HepG2 (cell line): ENCODE results near the gene C6orf136. TPM values are rescaled to one million over a fixed set of nuclear protein-coding genes. Genes with fewer than 3 reads are reported as not detected.

Experiments
- RARG ChIP-seq: sonication (generic); formaldehyde crosslinking; IDR thresholded peaks from 2 replicates; pipeline ENCODE4 v1.4.0; 2020; ENCODE audit warnings: low read depth, mild to moderate bottlenecking, missing genetic modification reagents
- RBM39 ChIP-seq: fragments of 200-400 bp; formaldehyde crosslinking; IDR thresholded peaks from one replicate; pipeline ENCODE4 v1.6.1; 2018; ENCODE audit warnings: antibody characterized with exemption, mild to moderate bottlenecking, low read depth, low read length; ENCODE audit not compliant: poor library complexity, severe bottlenecking
- SAP130 ChIP-seq: IDR thresholded peaks from 2 replicates; pipeline ENCODE4 v1.6.1; 2016; ENCODE audit warnings: low read depth
- XRCC5 ChIP-seq: fragments of 200-400 bp; formaldehyde crosslinking; optimal IDR thresholded peaks from 2 replicates; pipeline ENCODE3; 2017; ENCODE audit warnings: mild to moderate bottlenecking, low read length
- ZNF33A ChIP-seq: sonication (generic); formaldehyde crosslinking; IDR thresholded peaks from 2 replicates; pipeline ENCODE4 v1.5.1; 2020; ENCODE audit warnings: missing genetic modification reagents, mild to moderate bottlenecking, moderate library complexity, borderline replicate concordance
- ZNF598 ChIP-seq: sonication (generic); formaldehyde crosslinking; IDR thresholded peaks from 2 replicates; pipeline ENCODE4 v1.5.1; 2020; ENCODE audit warnings: mild to moderate bottlenecking, missing genetic modification reagents, borderline replicate concordance
- ZNF614 ChIP-seq: IDR thresholded peaks from 2 replicates; pipeline ENCODE4 v1.6.1; 2018; ENCODE audit warnings: missing biosample characterization, missing genetic modification reagents, inconsistent platforms, borderline replicate concordance
- ZNF713 ChIP-seq: sonication (generic); formaldehyde crosslinking; IDR thresholded peaks from 2 replicates; pipeline ENCODE4 v1.4.0; 2020; ENCODE audit warnings: mild to moderate bottlenecking, missing genetic modification reagents
- ZNF891 ChIP-seq: sonication (generic); formaldehyde crosslinking; IDR thresholded peaks from 2 replicates; pipeline ENCODE4 v1.5.0; 2020; ENCODE audit warnings: mild to moderate bottlenecking, missing genetic modification reagents
- polyA plus RNA-seq, 8 experiments: library from polyadenylated mRNA; depleted of rRNA in 3 of 8; stranded (reverse) in 7 of 8; unstranded in 1 of 8; fragments of >200 nt; fragmentation: Illumina TruSeq in 4 of 8; extraction: Trizol in 4 of 8; gene quantifications; 2 replicates each; pipeline versions ENCODE4 v1.2.1 to v1.2.3, GENCODE V29; 2011 to 2016; ENCODE audit warnings: low read depth in 4 of 8, missing spikeins in 1 of 8, mixed read lengths in 1 of 8; ENCODE audit not compliant: insufficient read depth in 1 of 8
- total RNA-seq, 5 experiments: library from RNA; depleted of rRNA; stranded (reverse); fragments of >200 nt; fragmentation: Illumina TruSeq; extraction: Trizol; gene quantifications; 2 replicates each; pipeline ENCODE4 v1.2.3, GENCODE V29; 2016; ENCODE audit warnings: low read depth in 1 of 5
- TF ChIP-seq, protein P1 (sequence below): fragments of 450-650 bp; IDR thresholded peaks from 2 replicates; pipeline ENCODE4 v1.6.1; 2017
- TF ChIP-seq, protein P2 (sequence below): sonication (generic); formaldehyde crosslinking; IDR thresholded peaks from 2 replicates; pipeline ENCODE4 v1.5.1; 2020; ENCODE audit warnings: mild to moderate bottlenecking, missing genetic modification reagents
- TF ChIP-seq, protein P3 (sequence below): sonication (generic); IDR thresholded peaks from 2 replicates; pipeline ENCODE4 v1.6.1; 2016; ENCODE audit warnings: low read depth, borderline replicate concordance
- TF ChIP-seq, protein P4 (sequence below): sonication (generic); formaldehyde crosslinking; IDR thresholded peaks from 2 replicates; pipeline ENCODE4 v1.4.0; 2020; ENCODE audit warnings: mild to moderate bottlenecking, missing genetic modification reagents, borderline replicate concordance
- TF ChIP-seq, protein P5 (sequence below): sonication (generic); formaldehyde crosslinking; conservative IDR thresholded peaks from 2 replicates; pipeline ENCODE4 v1.4.0; 2020; ENCODE audit warnings: mild to moderate bottlenecking, missing genetic modification reagents, moderate library complexity
- TF ChIP-seq, protein P6 (sequence below): sonication (generic); formaldehyde crosslinking; IDR thresholded peaks from 2 replicates; pipeline ENCODE4 v1.5.1; 2020; ENCODE audit warnings: missing genetic modification reagents, mild to moderate bottlenecking, borderline replicate concordance

The C6orf136 gene
- total and polyA plus RNA-seq, 2 of the 13 experiments (the other 11 are each of a cell fraction or from before 2014, with no cell fraction given): 12.0 to 26.2 TPM

DNA sequence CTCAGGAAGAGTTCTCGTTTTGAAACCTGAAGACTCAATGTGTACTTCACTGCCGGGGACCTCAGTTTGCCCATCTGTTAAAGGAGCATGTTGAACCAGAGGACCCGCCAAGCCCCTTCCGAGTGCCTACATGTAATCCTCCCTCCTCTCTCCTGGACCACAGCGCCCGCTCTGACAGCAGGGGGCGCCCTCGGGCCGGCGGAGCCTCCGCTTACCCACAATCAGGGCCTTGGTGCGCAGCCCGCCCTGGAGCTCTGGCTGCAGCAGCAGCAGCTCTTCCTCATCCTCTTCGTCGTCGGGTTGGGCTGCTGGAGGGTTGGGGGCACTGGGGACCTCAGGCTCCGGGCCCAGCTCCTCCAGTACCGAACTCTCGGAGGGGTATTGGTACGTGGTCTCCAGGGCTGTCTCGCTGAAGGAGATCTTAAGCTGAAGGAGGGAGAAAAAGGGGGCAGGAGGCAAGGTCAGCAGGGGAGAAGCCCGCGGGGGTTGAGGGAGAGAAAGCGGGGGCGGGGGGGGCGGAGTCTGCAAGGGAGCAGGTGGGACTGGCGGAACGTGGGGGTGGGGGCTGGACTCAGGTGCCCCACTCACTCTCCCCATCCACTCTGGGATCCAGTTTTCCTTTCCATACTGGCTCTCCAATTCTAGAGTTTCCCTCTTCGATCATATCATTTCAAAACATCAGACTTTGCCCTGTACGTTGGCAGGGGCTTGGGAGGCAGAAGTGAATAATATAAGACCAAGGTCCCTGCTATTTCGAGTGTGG lies 32.2 kb downstream of the C6orf136 start (continued):
- TF ChIP-seq, protein P1, sequence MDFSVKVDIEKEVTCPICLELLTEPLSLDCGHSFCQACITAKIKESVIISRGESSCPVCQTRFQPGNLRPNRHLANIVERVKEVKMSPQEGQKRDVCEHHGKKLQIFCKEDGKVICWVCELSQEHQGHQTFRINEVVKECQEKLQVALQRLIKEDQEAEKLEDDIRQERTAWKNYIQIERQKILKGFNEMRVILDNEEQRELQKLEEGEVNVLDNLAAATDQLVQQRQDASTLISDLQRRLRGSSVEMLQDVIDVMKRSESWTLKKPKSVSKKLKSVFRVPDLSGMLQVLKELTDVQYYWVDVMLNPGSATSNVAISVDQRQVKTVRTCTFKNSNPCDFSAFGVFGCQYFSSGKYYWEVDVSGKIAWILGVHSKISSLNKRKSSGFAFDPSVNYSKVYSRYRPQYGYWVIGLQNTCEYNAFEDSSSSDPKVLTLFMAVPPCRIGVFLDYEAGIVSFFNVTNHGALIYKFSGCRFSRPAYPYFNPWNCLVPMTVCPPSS: no peak
- peak; percentile 89; the same call in 1 of the 2 replicates for TF ChIP-seq ZNF891 (CRISPR knock-in tag)
- TF ChIP-seq, protein P2, sequence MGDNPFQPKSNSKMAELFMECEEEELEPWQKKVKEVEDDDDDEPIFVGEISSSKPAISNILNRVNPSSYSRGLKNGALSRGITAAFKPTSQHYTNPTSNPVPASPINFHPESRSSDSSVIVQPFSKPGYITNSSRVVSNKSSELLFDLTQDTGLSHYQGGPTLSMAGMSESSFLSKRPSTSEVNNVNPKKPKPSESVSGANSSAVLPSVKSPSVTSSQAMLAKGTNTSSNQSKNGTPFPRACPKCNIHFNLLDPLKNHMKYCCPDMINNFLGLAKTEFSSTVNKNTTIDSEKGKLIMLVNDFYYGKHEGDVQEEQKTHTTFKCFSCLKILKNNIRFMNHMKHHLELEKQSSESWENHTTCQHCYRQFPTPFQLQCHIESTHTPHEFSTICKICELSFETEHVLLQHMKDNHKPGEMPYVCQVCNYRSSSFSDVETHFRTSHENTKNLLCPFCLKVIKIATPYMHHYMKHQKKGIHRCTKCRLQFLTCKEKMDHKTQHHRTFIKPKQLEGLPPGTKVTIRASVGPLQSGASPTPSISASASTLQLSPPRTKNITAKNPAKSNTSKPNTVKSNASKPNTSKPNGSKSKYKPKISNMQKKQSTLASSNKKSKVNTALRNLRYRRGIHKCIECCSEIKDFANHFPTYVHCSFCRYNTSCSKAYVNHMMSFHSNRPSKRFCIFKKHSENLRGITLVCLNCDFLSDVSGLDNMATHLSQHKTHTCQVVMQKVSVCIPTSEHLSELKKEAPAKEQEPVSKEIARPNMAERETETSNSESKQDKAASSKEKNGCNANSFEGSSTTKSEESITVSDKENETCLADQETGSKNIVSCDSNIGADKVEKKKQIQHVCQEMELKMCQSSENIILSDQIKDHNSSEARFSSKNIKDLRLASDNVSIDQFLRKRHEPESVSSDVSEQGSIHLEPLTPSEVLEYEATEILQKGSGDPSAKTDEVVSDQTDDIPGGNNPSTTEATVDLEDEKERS (CRISPR knock-in tag): peak; percentile 88
- TF ChIP-seq, protein P3, sequence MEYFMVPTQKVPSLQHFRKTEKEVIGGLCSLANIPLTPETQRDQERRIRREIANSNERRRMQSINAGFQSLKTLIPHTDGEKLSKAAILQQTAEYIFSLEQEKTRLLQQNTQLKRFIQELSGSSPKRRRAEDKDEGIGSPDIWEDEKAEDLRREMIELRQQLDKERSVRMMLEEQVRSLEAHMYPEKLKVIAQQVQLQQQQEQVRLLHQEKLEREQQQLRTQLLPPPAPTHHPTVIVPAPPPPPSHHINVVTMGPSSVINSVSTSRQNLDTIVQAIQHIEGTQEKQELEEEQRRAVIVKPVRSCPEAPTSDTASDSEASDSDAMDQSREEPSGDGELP: no peak
- peak; percentile 87 for TF ChIP-seq RBM39
- TF ChIP-seq, protein P4, sequence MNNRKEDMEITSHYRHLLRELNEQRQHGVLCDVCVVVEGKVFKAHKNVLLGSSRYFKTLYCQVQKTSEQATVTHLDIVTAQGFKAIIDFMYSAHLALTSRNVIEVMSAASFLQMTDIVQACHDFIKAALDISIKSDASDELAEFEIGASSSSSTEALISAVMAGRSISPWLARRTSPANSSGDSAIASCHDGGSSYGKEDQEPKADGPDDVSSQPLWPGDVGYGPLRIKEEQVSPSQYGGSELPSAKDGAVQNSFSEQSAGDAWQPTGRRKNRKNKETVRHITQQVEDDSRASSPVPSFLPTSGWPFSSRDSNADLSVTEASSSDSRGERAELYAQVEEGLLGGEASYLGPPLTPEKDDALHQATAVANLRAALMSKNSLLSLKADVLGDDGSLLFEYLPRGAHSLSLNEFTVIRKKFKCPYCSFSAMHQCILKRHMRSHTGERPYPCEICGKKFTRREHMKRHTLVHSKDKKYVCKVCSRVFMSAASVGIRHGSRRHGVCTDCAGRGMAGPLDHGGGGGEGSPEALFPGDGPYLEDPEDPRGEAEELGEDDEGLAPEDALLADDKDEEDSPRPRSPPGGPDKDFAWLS (CRISPR knock-in tag): no peak
- TF ChIP-seq, protein P5, sequence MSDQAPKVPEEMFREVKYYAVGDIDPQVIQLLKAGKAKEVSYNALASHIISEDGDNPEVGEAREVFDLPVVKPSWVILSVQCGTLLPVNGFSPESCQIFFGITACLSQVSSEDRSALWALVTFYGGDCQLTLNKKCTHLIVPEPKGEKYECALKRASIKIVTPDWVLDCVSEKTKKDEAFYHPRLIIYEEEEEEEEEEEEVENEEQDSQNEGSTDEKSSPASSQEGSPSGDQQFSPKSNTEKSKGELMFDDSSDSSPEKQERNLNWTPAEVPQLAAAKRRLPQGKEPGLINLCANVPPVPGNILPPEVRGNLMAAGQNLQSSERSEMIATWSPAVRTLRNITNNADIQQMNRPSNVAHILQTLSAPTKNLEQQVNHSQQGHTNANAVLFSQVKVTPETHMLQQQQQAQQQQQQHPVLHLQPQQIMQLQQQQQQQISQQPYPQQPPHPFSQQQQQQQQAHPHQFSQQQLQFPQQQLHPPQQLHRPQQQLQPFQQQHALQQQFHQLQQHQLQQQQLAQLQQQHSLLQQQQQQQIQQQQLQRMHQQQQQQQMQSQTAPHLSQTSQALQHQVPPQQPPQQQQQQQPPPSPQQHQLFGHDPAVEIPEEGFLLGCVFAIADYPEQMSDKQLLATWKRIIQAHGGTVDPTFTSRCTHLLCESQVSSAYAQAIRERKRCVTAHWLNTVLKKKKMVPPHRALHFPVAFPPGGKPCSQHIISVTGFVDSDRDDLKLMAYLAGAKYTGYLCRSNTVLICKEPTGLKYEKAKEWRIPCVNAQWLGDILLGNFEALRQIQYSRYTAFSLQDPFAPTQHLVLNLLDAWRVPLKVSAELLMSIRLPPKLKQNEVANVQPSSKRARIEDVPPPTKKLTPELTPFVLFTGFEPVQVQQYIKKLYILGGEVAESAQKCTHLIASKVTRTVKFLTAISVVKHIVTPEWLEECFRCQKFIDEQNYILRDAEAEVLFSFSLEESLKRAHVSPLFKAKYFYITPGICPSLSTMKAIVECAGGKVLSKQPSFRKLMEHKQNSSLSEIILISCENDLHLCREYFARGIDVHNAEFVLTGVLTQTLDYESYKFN: peak; percentile 44
- peak; percentile 95 for TF ChIP-seq XRCC5
- TF ChIP-seq, protein P6, sequence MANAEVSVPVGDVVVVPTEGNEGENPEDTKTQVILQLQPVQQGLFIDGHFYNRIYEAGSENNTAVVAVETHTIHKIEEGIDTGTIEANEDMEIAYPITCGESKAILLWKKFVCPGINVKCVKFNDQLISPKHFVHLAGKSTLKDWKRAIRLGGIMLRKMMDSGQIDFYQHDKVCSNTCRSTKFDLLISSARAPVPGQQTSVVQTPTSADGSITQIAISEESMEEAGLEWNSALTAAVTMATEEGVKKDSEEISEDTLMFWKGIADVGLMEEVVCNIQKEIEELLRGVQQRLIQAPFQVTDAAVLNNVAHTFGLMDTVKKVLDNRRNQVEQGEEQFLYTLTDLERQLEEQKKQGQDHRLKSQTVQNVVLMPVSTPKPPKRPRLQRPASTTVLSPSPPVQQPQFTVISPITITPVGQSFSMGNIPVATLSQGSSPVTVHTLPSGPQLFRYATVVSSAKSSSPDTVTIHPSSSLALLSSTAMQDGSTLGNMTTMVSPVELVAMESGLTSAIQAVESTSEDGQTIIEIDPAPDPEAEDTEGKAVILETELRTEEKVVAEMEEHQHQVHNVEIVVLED (CRISPR knock-in tag): peak; percentile 33; the same call in 1 of the 2 replicates
- TF ChIP-seq ZNF598 (CRISPR knock-in tag): peak; percentile 71; the same call in 1 of the 2 replicates
- no peak for TF ChIP-seq ZNF713
- TF ChIP-seq ZNF614 (CRISPR knock-in tag): peak; percentile 83; the same call in 1 of the 2 replicates
- peak; percentile 80 for TF ChIP-seq SAP130 (CRISPR knock-in tag)
- no peak for TF ChIP-seq RARG
- TF ChIP-seq ZNF33A (CRISPR knock-in tag): no peak
